ENCODE measurements around the gene TBK1.

DNA sequence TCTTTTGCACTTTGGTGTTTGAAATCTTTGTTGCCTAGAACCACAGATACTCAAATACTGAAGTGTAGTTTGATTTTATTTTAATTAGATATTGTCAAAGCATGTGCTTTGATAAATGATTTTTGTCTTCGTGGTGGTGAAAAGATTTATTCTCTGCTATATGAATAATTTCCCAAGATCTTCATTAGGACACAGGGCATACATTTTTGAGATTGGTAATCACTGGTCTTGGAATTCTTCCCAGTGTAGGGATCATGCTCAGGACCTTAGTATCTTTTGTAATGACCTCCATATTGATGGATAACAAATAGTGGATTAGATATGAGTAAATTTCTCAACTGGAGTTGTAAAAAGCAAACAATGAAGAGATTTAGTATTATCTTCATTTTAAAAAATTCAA, 28.2 kb downstream of the TBK1 start:
- TF ChIP-seq, protein P1, sequence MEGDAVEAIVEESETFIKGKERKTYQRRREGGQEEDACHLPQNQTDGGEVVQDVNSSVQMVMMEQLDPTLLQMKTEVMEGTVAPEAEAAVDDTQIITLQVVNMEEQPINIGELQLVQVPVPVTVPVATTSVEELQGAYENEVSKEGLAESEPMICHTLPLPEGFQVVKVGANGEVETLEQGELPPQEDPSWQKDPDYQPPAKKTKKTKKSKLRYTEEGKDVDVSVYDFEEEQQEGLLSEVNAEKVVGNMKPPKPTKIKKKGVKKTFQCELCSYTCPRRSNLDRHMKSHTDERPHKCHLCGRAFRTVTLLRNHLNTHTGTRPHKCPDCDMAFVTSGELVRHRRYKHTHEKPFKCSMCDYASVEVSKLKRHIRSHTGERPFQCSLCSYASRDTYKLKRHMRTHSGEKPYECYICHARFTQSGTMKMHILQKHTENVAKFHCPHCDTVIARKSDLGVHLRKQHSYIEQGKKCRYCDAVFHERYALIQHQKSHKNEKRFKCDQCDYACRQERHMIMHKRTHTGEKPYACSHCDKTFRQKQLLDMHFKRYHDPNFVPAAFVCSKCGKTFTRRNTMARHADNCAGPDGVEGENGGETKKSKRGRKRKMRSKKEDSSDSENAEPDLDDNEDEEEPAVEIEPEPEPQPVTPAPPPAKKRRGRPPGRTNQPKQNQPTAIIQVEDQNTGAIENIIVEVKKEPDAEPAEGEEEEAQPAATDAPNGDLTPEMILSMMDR (IDR thresholded peaks at IDR 0.05) = no peak
- TF ChIP-seq POLR2A (IDR thresholded peaks at IDR 0.05) = no peak

Data from Peyer's patch (tissue), 4 donors.